Measurements from ENCODE around the gene AMBRA1.
"Not testable (repeated sequence)": the region's sequence is repeated elsewhere in the genome, so short reads cannot be mapped to it uniquely, and the experiment has no call there.

Gene AMBRA1

GRCh38 chr11:46381819-46382645 lies 211.8 kb downstream of the AMBRA1 start:
- no peak for DNase-seq (ENCODE audit: low spot score)

DNA sequence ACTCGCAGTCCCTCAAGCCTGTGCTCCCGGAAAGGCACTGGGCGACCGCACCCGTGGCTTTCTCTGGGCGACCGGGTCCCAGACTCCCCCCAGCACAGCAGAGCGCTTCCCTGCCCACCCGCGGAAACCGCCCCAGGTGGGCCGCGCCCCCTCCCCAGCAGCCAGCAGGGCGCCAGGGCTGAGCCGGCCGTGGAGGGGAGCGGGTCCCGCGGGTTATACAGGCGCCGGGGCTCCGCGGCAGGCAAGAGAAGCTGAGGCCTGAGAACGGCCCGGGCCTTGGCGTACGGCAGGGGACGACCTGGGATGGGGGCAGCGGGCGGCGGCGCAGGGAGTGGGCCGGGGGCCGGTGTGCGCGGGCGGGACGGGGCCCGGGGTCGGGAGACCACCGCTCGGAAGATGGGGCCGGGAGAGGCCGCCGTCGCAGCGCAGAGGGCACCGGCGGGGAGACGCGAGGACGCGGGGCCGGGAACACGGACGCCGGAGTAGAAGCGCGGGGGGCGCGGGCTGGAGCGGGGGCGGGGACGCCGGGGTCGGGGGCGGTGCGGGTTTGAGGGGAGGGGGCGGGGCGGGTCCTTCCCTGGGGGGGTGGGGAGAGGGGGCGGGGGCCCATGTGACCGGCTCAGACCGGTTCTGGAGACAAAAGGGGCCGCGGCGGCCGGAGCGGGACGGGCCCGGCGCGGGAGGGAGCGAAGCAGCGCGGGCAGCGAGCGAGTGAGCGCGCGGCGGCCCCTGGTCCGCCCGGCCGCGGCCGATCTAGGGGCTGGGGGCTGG lies 212.6 kb downstream of the AMBRA1 start, which contains the start of gene MDK:
Gene MDK, plus strand, starts transcription at position 622 of the 771 bp plus-strand sequence. CDS start 389 bp downstream, outside the sequence.
- no peak for DNase-seq (ENCODE audit: low spot score)

DNA sequence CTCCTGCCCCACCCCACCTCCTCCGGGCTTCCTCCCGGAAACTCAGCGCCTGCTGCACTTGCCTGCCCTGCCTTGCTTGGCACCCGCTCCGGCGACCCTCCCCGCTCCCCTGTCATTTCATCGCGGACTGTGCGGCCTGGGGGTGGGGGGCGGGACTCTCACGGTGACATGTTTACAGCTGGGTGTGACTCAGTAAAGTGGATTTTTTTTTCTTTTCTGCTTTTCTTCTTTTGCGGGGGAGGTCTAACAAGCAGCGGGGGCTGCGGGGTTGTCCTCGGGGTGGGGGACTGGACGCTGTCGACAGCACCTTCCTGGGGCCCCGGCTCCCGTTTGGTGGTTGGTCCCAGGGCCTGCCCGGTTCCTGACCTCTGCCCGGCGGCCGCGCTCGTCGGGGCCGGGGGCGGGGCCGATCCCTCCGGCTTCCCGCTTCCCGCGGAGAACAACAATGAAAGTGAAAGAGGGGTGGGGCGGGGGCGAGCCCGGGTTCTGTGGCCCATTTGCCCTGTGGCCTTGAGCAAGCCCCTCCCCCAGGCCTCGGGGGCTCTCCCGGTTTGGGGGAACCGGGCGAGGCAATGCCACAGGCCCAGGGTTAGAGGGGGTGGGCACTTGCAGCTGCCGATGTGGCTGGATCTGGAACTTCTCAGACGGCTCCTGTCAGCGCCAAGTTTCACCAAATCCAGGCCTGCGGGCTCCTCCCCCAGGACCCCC lies 213.3 kb downstream of the AMBRA1 start:
- no peak for DNase-seq (ENCODE audit: low spot score)

GRCh38 chr11:46379482-46380293 lies 214.1 kb downstream of the AMBRA1 start:
- DNase-seq (ENCODE audit: low spot score), result not testable (repeated sequence)

- no peak for DNase-seq (ENCODE audit: low spot score)
These were observed 214.9 kb downstream of the AMBRA1 start for GRCh38 chr11:46378811-46379481.

DNA sequence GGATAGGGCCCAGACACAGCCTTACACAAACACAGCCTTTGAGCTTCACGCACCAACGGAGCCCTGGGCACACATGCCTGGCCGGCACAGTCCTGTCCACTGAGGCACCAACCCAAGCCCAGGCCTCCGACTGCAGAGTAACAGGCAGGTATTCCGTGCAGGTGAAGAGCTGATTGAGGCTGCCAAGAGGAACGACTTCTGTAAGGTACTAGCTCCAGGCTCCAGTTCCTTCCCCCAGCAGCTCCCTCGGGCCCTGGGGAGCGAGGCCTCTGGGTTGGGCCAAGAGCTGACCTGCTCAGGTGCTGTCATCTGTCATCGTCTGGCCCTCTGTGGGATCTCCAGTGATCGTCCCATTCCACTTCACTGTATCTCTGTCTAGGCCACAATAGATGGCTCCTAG lies 215.5 kb downstream of the AMBRA1 start:
- no peak for DNase-seq (ENCODE audit: low spot score)

DNA sequence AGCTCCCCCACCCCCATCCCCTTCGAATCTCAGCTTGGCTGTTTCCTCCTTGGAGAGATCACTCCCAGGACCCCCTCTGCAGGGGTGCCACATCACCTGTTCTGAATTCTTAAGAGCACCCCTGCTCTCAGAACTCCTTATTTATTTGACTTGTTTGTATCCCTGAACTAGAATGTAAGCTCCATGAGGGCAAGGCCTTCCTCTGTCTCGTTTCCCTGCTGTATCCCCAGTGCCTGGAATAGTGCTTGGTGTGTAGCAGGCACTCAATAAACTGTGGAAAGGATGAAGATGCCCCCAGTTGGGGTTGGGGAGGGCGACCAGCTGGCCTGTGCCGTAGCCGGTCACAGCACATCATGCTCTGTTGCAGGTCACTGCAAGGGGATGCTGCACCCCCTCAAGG lies 216.0 kb downstream of the AMBRA1 start:
- no peak for DNase-seq (ENCODE audit: low spot score)

- DNase-seq (ENCODE audit: low spot score), result no peak
These were observed 216.5 kb downstream of the AMBRA1 start for GRCh38 chr11:46377290-46377689.

DNA sequence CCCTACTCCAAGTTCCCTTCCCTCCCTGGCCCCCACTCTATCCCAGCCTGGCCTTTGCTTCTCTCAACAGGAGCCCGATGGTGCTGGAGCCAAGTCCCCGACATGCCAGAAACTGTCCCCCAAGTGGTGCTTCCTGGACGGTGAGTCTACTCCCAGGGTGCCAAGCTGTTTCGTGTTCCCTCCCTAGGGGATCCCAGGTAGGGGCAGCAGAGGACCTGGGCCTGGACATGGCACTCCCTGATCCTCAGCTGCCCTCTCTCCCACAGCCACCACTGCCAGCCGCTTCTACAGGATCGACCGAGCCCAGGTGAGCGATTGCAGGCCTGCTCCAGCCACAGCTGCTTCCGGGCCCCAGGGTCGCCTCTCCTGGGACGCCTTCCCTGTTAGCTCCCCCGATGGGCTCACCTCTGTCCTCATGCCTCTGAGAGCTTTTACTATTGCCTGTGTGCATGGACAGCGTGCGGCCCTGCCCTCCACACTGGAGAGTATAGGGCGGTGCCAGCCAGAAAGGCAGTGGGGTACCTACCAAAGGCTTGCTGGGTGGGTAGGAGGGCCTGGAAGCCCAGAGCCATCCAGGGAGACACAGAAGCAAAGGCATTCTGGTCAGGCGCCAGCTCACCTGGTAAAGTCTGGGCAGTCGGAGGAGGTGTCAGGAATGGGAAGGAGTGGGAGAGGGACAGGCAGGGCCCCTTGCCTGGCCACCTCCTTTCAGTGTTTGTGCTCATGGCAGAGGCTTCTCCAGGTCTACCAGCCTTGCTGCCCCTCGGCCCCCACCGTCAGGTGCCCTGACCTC lies 217.4 kb downstream of the AMBRA1 start:
- DNase-seq (ENCODE audit: low spot score), result no peak

- no peak for DNase-seq (ENCODE audit: low spot score)
These were observed 218.3 kb downstream of the AMBRA1 start for GRCh38 chr11:46375392-46376101.

- no peak for DNase-seq (ENCODE audit: low spot score)
These were observed 219.0 kb downstream of the AMBRA1 start for GRCh38 chr11:46374815-46375214.

GRCh38 chr11:46373787-46374740 lies 219.8 kb downstream of the AMBRA1 start:
- DNase-seq (ENCODE audit: low spot score), result no peak

- DNase-seq (ENCODE audit: low spot score), result not testable (repeated sequence)
These were observed 221.3 kb downstream of the AMBRA1 start for GRCh38 chr11:46372501-46372900.

DNA sequence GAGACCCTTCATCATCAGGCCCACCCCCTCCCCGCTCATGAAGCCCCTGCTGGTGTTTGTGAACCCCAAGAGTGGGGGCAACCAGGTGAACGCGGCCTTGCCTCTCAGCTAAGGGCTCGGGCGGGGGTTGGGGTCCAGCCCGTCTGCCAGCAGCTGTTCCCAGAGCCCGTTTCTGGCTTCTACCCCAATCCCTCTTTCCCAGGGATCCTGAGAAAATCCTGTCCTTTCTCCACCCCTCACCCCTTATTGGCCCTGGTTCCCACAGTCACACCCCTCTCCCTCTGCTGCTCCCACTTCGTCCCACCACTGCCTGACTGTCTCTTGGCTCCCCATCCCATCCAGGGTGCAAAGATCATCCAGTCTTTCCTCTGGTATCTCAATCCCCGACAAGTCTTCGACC lies 221.7 kb downstream of the AMBRA1 start:
- DNase-seq (ENCODE audit: low spot score), result no peak

GRCh38 chr11:46371262-46371661 lies 222.6 kb downstream of the AMBRA1 start:
- DNase-seq (ENCODE audit: low spot score), result not testable (repeated sequence)

- DNase-seq (ENCODE audit: low spot score), result no peak
These were observed 223.6 kb downstream of the AMBRA1 start for GRCh38 chr11:46370253-46370652.

GRCh38 chr11:46369458-46370152 lies 224.2 kb downstream of the AMBRA1 start:
- DNase-seq (ENCODE audit: low spot score), result peak; percentile 71

GRCh38 chr11:46367916-46368267 lies 225.9 kb downstream of the AMBRA1 start:
- no peak for DNase-seq (ENCODE audit: low spot score)
